Mammary epithelial cell (primary cell): ENCODE data around the gene COX8A.

Source experiments
- EZH2 ChIP-seq: IDR thresholded peaks from 2 replicates; pipeline ENCODE4 v1.6.1; 2012; ENCODE audit warnings: low read length, inconsistent platforms, borderline replicate concordance
- TF ChIP-seq, protein P1 (sequence below), 2 donors: IDR thresholded peaks in 1 of 2; conservative IDR thresholded peaks in 1 of 2; 2 replicates each; pipeline ENCODE4 v1.5.1; 2011 to 2012; ENCODE audit warnings: inconsistent platforms in 2 of 2, low read length in 2 of 2, mild to moderate bottlenecking in 2 of 2, control low read depth in 1 of 2, low read depth in 1 of 2; ENCODE audit not compliant: insufficient read depth in 1 of 2; ENCODE audit errors: extremely low read depth in 1 of 2

DNA sequence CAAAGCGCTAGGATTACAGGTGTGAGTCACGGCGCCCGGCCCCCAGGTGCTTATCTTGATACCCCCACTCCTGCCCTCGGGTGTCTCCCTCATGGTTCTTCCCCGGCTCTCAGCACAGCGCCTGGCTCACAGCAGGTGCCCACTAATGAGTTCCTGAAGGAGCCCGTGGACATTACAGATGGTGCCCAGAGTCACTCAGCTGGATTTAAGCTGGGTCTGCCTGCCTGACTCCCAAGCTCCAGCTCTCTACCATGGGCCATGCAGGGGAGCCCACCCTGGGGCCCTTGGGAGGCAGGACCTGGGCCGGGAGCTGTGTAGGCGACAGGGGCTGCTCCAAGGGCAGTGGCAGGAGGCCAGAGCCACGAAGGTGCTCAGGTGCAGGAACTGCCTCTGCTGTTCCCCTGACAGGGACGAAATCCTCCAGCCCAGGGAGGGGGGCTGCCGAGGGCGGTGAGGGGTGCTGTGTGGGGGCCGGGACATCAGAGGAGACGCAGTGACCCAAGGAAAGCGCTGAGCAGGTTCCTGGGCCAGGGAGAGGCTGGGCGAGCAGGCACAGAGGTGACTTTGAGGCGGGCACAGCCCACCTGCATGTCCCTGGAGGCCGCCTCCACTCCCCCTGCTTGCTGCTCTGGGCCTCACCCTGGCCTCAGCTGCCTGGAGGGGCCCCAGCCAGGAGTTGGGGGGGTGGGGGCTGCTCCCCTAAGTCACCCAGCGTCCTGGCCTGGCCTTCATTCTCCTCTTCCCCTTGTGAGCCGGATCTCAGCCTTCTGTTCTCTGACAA, 46.7 kb downstream of the COX8A start:
- TF ChIP-seq, protein P1, sequence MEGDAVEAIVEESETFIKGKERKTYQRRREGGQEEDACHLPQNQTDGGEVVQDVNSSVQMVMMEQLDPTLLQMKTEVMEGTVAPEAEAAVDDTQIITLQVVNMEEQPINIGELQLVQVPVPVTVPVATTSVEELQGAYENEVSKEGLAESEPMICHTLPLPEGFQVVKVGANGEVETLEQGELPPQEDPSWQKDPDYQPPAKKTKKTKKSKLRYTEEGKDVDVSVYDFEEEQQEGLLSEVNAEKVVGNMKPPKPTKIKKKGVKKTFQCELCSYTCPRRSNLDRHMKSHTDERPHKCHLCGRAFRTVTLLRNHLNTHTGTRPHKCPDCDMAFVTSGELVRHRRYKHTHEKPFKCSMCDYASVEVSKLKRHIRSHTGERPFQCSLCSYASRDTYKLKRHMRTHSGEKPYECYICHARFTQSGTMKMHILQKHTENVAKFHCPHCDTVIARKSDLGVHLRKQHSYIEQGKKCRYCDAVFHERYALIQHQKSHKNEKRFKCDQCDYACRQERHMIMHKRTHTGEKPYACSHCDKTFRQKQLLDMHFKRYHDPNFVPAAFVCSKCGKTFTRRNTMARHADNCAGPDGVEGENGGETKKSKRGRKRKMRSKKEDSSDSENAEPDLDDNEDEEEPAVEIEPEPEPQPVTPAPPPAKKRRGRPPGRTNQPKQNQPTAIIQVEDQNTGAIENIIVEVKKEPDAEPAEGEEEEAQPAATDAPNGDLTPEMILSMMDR (conservative IDR thresholded peaks at IDR 0.05 in 1 of 2, IDR thresholded peaks at IDR 0.05 in 1 of 2; ENCODE audit: extremely low read depth in 1 of 2, insufficient read depth in 1 of 2, low read depth in 1 of 2, low read length in 2 of 2) = no peak
- no peak for TF ChIP-seq EZH2
